ENCODE results near the gene THAP10.

DNA sequence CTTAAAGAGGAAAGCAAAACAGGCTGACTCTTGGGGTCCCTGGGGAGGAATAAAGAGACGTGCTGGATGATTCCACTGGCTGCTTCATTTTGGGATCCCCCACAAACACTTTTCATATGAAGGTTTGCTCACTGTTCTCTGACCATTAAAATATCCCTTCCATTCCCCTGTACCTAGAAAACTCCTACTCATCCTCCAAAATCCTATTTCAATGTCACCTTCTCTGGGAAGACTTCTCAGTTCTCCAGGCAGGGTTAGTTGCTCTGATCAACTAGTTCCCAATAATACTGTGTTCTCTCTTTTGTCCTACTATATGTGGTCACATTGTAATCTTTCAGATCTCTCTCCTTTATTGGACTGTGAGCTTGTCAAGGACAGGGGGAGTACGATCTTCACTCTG, 57.2 kb downstream of the THAP10 start:
- TF ChIP-seq EZH2phosphoT487 (IDR thresholded peaks at IDR 0.05; ENCODE audit: unreplicated experiment), result no peak
- TF ChIP-seq, protein P1, sequence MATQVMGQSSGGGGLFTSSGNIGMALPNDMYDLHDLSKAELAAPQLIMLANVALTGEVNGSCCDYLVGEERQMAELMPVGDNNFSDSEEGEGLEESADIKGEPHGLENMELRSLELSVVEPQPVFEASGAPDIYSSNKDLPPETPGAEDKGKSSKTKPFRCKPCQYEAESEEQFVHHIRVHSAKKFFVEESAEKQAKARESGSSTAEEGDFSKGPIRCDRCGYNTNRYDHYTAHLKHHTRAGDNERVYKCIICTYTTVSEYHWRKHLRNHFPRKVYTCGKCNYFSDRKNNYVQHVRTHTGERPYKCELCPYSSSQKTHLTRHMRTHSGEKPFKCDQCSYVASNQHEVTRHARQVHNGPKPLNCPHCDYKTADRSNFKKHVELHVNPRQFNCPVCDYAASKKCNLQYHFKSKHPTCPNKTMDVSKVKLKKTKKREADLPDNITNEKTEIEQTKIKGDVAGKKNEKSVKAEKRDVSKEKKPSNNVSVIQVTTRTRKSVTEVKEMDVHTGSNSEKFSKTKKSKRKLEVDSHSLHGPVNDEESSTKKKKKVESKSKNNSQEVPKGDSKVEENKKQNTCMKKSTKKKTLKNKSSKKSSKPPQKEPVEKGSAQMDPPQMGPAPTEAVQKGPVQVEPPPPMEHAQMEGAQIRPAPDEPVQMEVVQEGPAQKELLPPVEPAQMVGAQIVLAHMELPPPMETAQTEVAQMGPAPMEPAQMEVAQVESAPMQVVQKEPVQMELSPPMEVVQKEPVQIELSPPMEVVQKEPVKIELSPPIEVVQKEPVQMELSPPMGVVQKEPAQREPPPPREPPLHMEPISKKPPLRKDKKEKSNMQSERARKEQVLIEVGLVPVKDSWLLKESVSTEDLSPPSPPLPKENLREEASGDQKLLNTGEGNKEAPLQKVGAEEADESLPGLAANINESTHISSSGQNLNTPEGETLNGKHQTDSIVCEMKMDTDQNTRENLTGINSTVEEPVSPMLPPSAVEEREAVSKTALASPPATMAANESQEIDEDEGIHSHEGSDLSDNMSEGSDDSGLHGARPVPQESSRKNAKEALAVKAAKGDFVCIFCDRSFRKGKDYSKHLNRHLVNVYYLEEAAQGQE (IDR thresholded peaks at IDR 0.05; ENCODE audit: unreplicated experiment), result no peak
- TF ChIP-seq, protein P2, sequence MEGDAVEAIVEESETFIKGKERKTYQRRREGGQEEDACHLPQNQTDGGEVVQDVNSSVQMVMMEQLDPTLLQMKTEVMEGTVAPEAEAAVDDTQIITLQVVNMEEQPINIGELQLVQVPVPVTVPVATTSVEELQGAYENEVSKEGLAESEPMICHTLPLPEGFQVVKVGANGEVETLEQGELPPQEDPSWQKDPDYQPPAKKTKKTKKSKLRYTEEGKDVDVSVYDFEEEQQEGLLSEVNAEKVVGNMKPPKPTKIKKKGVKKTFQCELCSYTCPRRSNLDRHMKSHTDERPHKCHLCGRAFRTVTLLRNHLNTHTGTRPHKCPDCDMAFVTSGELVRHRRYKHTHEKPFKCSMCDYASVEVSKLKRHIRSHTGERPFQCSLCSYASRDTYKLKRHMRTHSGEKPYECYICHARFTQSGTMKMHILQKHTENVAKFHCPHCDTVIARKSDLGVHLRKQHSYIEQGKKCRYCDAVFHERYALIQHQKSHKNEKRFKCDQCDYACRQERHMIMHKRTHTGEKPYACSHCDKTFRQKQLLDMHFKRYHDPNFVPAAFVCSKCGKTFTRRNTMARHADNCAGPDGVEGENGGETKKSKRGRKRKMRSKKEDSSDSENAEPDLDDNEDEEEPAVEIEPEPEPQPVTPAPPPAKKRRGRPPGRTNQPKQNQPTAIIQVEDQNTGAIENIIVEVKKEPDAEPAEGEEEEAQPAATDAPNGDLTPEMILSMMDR (conservative IDR thresholded peaks at IDR 0.05; ENCODE audit: low read depth in 2 of 2), result no peak
- no peak for TF ChIP-seq POLR2AphosphoS5 (IDR thresholded peaks at IDR 0.05; ENCODE audit: low read depth)
- no peak for TF ChIP-seq ZNF331 (CRISPR knock-in tag; IDR thresholded peaks at IDR 0.05; ENCODE audit: low read depth)
- no peak for TF ChIP-seq EZH2 (IDR thresholded peaks at IDR 0.05; ENCODE audit: low read depth, unreplicated experiment)
- no peak for TF ChIP-seq NANOG (IDR thresholded peaks at IDR 0.05; ENCODE audit: borderline replicate concordance)

All from GM23338 (cell line).